NOMO-1 treated with dmso at 0.1 percent for 144 hours (cell line): Measurements from ENCODE around the gene TMEM184C.

ENCODE experiments used
- DNase-seq: peaks from one replicate; lab custom pipeline; 2025; ENCODE audit not compliant: unreplicated experiment; lab: John Stamatoyannopoulos, UW

TMEM184C gene

GRCh38 chr4:147617173-147617840 lies at the start of gene TMEM184C:
Gene TMEM184C, plus strand, starts transcription at chr4:147617397. Its CDS starts 560 bp downstream, at chr4:147617957.
- peak; percentile 94 for DNase-seq

GRCh38 chr4:147570616-147571015 lies 46.6 kb upstream of the TMEM184C start:
- DNase-seq = no peak

- DNase-seq = no peak
Observed at GRCh38 chr4:147571036-147571770, 46.0 kb upstream of the TMEM184C start.

GRCh38 chr4:147576084-147576483 lies 41.1 kb upstream of the TMEM184C start:
- no peak for DNase-seq

GRCh38 chr4:147578051-147578476 lies 39.1 kb upstream of the TMEM184C start:
- DNase-seq = no peak

GRCh38 chr4:147578593-147578992 lies 38.6 kb upstream of the TMEM184C start:
- DNase-seq = no peak

- DNase-seq = no peak
Observed at GRCh38 chr4:147580396-147580795, 36.8 kb upstream of the TMEM184C start.

- DNase-seq = no peak
Observed at GRCh38 chr4:147581606-147582350, 35.4 kb upstream of the TMEM184C start.

GRCh38 chr4:147582386-147583060 lies 34.7 kb upstream of the TMEM184C start:
- no peak for DNase-seq

GRCh38 chr4:147583876-147584275 lies 33.3 kb upstream of the TMEM184C start:
- DNase-seq = no peak

- DNase-seq = no peak
Observed at GRCh38 chr4:147586032-147586431, 31.2 kb upstream of the TMEM184C start.

- no peak for DNase-seq
Observed at GRCh38 chr4:147586637-147587036, 30.6 kb upstream of the TMEM184C start.

GRCh38 chr4:147587041-147587440 lies 30.2 kb upstream of the TMEM184C start:
- no peak for DNase-seq

- no peak for DNase-seq
Observed at GRCh38 chr4:147589586-147589985, 27.6 kb upstream of the TMEM184C start.

- DNase-seq = no peak
Observed at GRCh38 chr4:147590249-147590920, 26.8 kb upstream of the TMEM184C start.

GRCh38 chr4:147591106-147591505 lies 26.1 kb upstream of the TMEM184C start:
- DNase-seq = no peak

GRCh38 chr4:147594107-147594506 lies 23.1 kb upstream of the TMEM184C start:
- no peak for DNase-seq

GRCh38 chr4:147594578-147594977 lies 22.6 kb upstream of the TMEM184C start:
- DNase-seq = no peak

- DNase-seq = no peak
Observed at GRCh38 chr4:147596377-147596776, 20.8 kb upstream of the TMEM184C start.

- no peak for DNase-seq
Observed at GRCh38 chr4:147596981-147597380, 20.2 kb upstream of the TMEM184C start.

GRCh38 chr4:147597561-147597960 lies 19.6 kb upstream of the TMEM184C start:
- no peak for DNase-seq
